IPS DF 4.7 (cell line): ENCODE measurements around the gene PASK.
"Not testable (repeated sequence)": the region's sequence is repeated elsewhere in the genome, so short reads cannot be mapped to it uniquely, and the experiment has no call there.

Experiments
- DNase-seq: peaks from one replicate; pipeline ENCODE4 v3.0.0-alpha.2; 2013; ENCODE audit warnings: low spot score; ENCODE audit errors: extremely low read depth

PASK gene

DNA sequence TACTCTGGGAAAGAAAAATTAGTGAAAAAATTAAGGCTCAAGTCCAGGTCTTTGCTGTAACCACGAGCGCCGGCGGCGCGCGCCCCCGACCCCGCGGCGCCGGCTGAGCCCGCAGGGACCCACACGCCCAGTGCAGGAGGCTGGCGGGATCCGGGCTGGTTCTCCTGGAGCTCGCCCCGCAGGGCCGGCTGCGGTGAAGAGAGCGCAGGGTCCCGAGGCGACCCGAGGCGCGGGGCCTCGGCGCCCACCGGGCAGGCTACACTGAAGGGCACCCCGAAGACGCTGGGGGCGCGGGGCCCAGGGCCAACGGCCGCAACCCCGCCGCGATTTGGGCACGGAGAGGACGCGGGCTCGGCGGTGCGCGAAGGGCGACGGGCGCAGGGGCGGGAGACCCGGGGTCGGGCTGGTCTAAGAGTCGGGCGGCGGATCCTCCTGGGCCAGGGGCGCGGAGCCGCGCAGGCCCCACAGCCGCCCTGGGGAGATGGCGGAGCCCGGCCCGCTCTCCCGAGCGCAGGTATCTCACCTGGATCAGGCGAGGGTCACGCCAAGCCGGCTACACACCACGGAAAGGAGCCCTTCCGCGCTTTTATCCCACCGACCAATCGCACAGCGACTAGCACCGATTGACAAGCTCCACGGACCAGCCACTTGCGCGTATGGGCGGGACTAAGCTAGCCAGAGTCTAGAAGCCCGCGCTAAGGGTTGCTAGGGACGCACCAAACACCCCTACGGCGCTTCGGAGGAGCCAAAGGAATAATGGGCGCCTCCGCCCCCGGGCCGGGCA lies at the start of gene PASK:
PASK (minus strand) TSS at position 582 of the 784 bp plus-strand sequence. CDS start 6,440 bp downstream, outside the sequence.
- peak; percentile 95 for DNase-seq

DNA sequence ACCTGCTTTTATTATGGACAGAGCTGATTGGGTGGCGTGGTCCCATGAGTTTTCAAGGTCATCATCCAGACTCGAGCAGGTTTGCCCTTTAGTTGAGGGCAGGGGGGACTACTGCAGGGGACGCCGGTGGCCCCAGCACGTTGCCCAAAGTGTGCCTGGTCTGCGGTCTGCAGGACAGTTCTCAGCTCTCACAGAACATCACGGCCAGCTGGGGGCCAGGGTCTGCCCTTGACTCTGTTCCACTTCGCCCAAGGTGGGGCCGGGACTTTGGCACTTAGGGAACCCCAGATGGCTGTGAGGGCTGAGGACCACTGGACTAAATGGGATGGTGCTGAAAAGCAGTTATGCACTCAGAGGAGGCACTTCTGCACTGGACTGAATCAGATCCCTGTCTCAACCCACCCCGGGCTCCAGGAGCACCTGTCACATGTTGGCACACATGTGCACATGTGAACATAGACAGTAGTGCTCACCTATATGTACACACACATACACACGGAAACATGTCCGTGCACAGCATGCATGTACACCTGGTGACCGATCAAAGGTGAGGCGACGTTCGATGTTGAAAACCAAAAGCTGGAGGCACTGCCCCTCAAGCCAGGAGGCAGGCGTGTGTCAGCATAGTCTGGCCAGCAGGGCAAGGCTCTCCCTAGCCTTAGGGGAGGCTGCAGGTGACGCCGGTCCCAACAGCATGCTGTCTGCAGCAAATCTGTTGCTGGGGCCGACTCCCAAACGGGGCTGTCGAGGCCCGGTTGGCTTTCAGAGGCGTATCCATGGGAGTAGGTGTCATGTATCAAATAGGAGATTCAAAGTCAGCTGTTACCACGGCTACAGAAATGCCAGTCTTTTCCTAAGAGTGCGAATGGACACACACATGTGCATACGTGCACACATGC lies 49.4 kb upstream of the PASK start:
- no peak for DNase-seq

DNA sequence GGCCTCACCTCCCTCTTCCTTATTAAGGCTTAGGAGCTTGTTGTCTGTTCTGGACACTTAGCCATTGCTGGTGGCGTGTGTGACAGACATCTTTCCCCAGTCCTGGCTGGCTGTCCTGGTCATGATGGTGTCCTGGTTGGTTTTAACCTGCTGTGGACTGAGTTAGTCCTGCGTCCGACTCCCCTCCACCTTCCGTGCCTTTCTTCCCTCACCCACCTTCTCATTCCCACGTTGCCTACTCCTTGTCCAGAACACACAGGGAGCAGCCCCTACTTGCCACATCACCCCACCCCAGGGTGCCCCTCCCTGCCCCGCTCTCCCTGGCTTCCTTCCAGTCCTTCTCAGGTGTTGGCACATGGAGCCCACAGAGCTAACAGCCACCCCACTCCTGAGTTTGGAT lies 48.7 kb upstream of the PASK start:
- no peak for DNase-seq

DNA sequence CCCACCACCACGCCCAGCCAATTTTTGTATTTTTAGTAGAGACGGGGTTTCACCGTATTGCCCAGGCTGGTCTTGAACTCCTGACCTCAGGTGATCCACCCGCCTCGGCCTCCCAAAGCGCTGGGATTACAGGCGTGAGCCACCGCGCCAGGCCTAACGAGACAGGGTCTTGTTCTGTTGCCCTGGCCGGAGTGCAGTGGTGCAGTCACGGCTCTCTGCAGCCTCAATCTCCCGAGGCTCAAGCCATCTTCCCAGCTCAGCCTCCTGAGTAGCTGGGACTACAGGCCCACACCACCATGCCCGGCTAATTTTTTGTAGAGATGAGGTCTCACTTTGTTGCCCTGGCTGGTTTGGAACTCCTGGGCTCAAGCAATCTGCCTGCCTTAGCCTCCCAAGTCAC lies 48.0 kb upstream of the PASK start:
- not testable (repeated sequence) for DNase-seq

DNA sequence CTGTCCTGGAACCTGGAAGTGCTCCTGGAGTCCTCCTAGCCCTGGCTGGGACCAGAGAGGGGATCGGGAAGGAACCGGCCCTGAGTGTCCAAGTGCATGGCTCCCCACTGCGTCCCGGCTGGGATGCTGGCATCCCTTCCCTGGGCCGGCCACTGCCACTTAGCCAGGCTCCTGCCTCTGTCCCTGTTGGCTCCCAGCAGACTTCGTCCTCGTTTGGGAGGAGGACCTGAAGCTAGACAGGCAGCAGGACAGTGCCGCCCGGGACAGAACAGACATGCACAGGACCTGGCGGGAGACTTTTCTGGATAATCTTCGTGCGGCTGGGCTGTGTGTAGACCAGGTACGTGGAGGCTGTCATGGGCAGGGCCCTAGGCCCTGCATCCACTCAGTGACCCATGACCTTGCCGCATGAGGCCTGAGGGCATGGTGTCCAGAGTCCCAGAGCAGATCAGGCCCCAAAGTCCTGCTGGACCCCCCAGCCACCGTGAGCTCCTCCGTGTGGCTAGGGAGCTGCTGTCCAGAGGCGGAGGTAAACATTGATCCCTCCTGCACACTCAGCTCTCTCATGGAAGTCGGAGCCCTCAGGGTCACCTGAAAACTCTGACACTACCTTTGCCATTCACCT lies 46.3 kb upstream of the PASK start:
- DNase-seq, result no peak

DNA sequence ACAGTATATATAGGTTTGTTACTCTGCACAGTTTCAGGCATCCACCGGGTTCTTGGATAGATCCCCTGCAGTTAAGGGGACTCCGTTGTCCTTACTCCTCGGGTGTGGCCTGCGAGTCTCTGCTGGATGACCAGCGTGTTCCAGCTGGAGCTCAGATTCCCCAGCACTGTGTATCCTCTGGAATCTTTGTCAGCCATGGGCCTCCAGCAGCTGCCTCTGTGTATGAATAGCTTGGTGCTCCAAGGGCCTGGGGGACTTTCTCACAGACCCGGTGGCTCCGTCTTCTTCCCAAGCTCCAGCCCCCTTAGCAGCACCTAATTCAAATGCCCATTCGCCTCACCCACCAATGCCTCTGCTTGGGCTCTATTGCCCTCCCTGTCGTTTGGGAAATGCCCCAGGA lies 45.5 kb upstream of the PASK start:
- no peak for DNase-seq

DNA sequence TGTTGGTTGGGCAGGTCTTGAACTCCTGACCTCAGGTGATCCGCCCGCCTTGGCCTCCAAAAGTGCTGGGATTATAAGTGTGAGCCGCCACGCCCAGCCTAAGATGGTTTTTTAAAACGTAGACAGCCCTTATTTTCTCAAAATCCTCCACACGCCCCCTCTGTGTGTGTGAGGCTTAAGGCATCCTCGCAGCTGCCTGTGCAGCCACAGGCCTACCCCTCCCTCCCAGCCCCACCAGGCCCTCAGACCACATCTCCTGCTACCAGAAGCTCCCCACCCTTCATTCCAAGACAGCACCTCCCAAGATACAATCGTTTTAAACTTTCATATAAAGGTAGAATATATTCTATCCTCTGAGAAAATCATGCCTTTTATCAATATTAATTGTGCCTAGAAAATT lies 44.0 kb upstream of the PASK start:
- DNase-seq, result no peak

DNA sequence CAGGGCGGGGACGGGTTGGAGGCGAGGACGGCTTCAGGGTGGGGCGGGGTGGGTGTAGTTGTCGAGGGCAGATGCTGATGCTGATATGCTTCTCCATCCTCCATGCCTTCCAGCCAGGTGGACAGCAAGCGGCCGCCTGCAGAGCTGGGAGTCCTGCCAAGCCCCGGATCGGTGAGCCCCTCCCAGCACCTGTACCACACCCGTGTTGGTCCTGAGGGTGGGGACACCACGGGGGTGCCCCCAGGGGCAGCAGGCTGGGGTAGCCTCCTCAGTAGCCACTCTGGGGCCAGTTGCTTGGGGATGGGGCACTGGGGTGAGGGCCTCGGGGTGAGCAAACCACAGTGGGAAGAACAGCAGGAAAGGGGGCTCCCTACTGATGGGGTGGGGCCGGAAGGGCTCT lies 41.8 kb upstream of the PASK start:
- DNase-seq, result no peak

DNA sequence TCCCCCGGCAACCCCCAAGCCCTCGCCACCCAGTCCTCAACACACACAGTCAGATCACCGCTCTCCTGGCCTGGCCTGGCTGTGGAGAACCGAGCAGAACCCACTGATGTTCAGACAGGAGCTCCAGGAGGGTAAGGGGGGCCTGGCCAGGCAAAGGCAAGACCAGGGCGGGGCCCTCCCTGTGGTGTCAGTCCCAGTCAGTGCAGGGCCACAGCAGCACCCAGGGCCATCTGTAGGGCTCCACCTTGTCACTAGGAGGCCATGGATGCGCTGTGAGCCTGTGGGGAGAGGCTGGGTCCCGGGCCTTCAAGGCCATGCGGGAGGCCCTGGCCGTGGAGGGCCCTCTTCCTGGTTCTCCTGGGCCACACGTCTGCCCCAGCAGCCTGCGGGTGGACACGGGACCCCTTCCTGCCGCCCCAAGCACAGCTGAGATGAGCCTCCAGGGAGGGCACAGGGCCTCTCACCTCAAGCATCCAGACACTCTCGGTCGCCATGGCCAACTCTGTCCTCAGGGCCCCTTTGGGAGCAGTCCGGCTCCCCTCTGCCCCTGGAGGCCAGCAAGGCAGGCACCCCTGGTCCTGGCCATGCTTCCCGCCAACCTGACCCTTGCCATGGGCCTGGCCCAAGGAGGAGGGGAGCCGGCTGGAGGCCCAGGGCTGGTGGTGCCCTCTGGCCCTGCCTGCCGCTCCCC lies 41.2 kb upstream of the PASK start:
- DNase-seq, result no peak

DNA sequence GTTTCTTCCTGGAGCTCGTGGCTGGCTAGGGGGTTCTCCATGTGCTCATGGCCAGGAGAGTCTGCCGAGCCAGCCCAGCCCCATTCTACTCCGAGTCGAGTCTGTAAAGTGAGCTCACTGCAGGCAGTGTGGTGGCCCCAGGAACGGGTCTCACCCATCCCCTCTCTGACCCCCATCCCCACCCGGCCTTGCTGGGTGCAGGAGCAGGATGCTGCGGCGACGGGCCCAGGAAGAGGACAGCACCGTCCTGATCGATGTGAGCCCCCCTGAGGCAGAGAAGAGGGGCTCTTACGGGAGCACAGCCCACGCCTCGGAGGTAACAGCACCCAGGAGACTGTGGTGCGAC lies 40.6 kb upstream of the PASK start:
- no peak for DNase-seq

DNA sequence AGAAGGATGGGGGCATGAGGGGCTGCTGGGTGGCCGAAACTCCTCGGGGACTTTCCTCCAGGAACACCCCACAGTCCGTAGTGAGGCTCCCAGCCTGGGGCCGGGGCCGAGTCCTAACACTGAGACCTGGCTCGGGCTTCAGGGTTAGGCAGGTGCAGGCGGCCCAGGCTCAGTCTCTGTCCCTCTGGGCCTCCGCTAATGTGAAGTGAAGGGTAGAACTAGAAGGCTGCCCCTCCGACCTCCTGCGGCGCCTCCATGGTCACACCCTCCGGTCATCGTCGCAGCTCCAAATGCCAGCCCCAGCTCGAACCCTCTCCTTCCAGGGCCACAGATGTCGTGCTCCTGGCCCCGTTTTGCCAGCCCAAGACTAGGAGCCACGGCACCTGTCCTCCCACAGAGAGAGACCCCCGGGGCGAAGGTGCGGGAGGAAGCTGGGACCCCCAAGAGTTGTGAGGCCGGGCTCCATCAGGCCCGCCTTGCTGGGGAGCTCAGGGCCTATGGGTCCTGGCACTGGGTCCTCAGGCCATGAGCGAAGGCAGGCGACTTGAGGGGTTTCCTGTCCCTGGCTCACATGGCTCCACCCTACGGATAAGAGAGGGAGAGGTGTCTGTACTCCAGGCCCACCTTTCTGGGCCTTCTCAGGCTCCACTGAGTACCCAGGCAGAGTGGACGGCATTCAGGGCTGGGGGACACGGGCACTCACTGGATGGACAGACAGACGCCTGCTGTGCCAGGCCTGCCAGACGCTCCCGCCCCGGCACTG lies 40.0 kb upstream of the PASK start:
- no peak for DNase-seq

DNA sequence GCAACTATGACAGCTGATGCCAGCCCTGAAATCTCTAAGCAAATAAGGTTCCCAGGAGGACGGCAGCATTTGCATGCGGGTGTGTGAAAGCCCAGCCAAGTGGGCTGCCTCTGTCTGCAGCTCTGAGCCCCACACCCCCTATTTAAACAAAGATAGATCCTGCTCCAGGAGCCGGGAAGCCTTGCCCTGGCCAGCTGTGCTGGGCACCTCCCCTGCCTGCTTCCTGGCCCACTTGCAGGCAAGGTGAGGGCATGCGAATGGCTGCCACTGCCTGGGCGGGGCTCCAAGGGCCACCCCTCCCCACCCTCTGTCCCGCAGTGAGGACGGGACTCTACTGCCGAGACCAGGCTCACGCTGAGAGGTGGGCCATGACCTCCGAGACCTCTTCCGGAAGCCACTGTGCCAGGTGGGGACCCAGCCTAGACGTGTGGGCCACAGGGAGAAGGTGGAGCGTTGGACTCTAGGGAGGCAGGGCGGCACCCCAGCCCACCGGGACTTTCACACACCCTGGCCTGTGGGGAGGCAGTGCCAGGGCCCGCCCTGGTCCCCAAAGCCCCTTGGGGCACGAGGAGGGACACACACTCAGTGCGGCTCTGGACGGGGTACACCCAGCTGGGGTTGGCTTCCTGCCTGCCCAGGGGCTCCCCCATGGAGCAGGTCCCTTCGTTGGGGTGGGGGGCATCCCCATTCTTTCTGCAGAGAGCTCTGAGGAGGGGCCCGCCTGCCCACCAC lies 39.3 kb upstream of the PASK start, which contains the start of gene ANO7:
ANO7 (plus strand) TSS at position 317 of the 732 bp plus-strand sequence. CDS start 1,387 bp downstream, outside the sequence.
- DNase-seq, result no peak

DNA sequence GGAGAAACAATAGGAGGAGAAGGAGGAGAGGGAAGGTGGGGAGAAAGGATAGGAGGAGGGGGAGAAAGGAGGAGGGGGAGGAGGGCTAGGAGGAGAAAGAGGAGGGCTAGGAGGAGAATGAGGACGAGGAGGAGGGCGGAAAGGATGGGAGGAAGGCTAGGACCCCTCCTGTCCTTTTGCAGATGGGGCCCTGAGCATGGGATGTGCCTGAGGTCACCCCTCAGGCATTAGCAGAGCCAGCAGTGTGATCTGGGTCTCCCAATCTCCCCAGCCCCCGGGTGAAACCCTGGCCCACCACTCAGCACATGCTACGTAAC lies 38.6 kb upstream of the PASK start:
- no peak for DNase-seq

DNA sequence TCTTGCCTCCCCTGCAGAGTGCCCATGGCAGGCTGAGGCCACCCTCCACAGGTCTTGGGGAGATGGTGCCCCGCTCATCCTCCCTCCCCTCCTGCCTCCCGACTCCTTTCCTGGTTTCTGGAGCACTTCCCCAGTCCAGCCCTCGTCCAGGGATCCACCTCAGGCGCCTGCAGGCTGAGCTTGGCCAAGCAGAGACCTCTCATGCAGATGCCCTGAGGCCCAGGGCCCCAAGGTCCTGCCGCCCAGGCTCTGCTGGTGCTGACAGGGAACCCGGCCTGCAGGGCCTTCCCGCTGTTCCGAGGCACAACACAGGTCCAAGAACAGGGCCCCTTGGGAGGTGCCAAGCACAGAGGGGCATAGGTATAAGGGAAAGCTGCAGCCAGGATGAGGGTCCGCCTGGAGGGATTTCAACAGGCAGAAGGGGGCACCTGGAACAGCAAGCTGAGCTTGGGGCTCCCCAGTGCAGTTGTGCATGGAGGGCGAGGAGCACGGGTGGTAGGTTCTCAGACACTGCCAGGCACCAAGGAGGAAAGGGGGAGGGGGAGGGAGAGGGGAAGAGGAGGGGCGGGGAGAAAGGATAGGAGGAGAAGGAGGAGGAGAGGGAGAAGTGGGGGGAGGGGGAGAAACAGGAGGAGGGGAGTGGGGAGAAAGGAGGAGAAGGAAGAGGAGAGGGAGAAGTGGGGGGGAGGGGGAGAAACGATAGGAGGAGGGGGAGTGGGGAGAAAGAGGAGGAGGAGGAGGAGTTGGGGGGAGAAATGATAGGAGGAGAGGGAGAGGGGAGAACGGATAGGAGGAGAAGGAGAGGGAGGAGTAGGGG lies 38.0 kb upstream of the PASK start:
- DNase-seq, result no peak

DNA sequence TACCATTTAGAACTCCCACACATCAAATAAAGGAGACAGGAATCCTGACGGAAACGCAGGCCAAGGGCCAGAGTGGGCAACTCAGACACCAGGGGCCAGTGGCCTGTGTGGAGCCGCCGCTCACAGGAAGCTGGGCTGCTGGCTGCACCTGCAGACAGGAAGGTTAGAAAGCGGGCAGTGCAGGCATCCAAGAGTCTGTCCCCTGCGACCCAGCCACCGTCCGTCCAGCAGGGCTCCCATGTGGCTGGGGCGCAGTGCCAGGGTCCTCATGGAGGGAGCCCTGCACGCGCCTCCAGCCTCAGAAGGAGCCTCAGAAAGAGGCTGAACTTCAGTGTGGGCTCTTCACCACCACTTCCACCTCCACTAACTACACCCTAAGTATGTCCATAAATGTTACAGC lies 36.7 kb upstream of the PASK start:
- no peak for DNase-seq

DNA sequence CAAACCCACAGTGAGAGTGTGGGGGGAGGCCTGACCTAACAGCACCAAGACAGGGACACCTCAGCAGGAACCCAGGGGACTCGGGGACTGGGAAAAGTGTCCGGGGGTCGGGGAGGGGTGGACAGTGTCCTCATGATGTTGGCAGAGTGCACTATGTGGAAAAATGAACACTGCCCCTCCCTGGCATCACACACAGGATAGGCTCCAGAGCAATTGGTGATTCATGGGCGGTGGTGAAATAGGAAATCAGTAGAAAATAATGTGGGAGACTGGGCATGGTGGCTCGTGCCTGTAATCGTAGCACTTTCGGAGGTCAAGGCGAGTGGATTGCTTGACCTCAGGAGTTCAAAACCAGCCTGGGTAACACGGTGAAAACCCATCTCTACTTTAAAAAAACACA lies 35.6 kb upstream of the PASK start:
- no peak for DNase-seq

DNA sequence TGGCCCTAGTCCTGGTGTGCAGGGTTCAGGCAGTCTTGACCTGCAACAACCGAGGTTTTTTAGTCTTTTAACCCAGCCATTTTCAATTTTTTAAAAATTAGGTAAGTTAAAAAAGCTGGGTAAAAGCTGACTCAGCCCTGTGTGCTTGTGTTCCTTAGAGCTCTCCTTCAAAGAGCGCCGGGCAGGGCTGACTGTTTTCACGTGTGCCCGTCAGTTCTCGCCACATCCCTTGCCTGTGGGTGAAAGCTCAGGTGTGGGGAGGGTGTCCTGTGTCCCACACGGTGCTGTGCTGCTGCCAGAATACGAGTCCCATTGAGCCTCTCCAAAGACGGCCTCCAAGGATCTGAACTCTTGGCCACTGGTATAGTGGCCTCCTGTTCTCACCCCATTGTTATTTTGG lies 33.9 kb upstream of the PASK start:
- no peak for DNase-seq

DNA sequence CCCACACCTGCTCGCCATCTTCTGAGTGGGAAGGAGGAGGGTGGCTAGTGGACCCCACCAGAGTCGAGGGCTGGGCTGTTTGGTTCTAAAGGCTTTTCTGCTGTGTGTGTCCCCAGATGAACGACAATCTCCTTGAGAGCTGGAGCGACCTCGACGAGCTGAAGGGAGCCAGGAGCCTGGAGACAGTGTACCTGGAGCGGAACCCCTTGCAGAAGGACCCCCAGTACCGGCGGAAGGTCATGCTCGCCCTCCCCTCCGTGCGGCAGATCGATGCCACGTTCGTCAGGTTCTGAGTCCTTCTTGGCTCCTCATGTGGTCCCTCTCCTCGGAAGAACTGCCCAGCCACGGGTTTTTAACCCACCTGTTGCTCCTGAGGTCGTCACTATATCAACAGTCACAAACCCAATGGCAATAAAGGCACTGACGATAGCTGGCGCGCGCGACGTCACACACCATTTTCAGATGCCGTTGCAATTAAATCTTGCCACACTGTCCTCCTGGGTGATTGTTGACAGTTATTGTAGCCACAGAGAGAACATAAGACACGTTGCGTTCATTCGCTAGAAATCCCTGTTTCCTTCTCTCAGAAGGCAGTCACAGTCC lies 33.4 kb upstream of the PASK start:
- DNase-seq, result no peak

DNA sequence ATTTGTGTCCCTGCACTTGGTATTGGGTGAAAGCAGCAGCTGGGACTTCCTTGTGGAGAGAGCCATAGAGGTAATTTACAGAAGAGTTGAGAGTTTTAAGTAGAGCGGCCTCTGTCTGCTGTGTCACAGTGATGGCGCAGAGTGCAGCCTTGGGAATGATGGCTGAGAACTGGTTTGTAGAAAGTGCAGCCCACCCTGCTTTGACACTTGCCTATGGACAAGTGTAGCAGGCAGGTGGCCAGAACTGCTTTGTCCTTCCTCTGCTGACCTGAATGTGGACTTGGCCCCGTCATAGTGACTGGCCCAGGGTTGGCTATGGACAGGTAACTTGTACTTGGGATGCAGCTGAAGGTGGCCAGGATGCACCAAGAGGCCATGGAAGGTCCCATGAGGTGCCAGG lies 32.9 kb upstream of the PASK start:
- no peak for DNase-seq
